Measurements from ENCODE around the gene NRIP2. TPM values are rescaled to one million over a fixed set of nuclear protein-coding genes. Genes with fewer than 3 reads are reported as not detected.

Gene NRIP2
- total RNA-seq, 4 donors from 2014 or later = 0.48 to 4.7 (median 1.9) TPM

GRCh38 chr12:2825132-2825531, 9.7 kb downstream of the NRIP2 start:
- H3K4me3 ChIP-seq = no peak overlapping the region
- TF ChIP-seq POLR2AphosphoS5 (IDR thresholded peaks at IDR 0.05) (no peak), POLR2A (IDR thresholded peaks at IDR 0.05) (no peak), CTCF (IDR thresholded peaks at IDR 0.05) (no peak), EP300 (IDR thresholded peaks at IDR 0.05) (no peak)
- H3K27me3 ChIP-seq = no peaks in the 10 kb centered on the region
- no peaks in the 10 kb centered on the region for H3K4me1 ChIP-seq
- no peak overlapping the region for H3K27ac ChIP-seq
- no peak for DNase-seq (ENCODE audit: low spot score in 2 of 2)
- H3K36me3 ChIP-seq = peaks cover 100% of the 10 kb centered on the region
- WGBS = 74% methylated on average over 4 of the region's 4 CpGs
- H3K9me3 ChIP-seq = no peaks in the 10 kb centered on the region

- Histone ChIP-seq H3K9me3 (no peaks in the 10 kb centered on the region), H3K27me3 (no peaks in the 10 kb centered on the region), H3K4me1 (no peaks in the 10 kb centered on the region), H3K27ac (no peak overlapping the region), H3K4me3 (no peak overlapping the region), H3K36me3 (peaks cover 99% of the 10 kb centered on the region)
- 79% methylated on average over 6 of the region's 6 CpGs for WGBS
- DNase-seq (ENCODE audit: low spot score in 2 of 2) = no peak
- TF ChIP-seq POLR2A (IDR thresholded peaks at IDR 0.05) (no peak), POLR2AphosphoS5 (IDR thresholded peaks at IDR 0.05) (no peak), EP300 (IDR thresholded peaks at IDR 0.05) (no peak), CTCF (IDR thresholded peaks at IDR 0.05) (no peak)
Measured at GRCh38 chr12:2824541-2824940, 10.3 kb downstream of the NRIP2 start.

GRCh38 chr12:2823483-2823882, 11.4 kb downstream of the NRIP2 start:
- Histone ChIP-seq H3K9me3 (no peaks in the 10 kb centered on the region), H3K4me3 (no peak overlapping the region), H3K36me3 (peaks cover 95% of the 10 kb centered on the region), H3K4me1 (no peaks in the 10 kb centered on the region), H3K27ac (no peak overlapping the region), H3K27me3 (no peaks in the 10 kb centered on the region)
- WGBS = 76% methylated on average over 7 of the region's 7 CpGs
- no peak for DNase-seq (ENCODE audit: low spot score in 2 of 2)
- no peak for TF ChIP-seq CTCF (IDR thresholded peaks at IDR 0.05)
- TF ChIP-seq POLR2AphosphoS5 (IDR thresholded peaks at IDR 0.05) = no peak
- TF ChIP-seq POLR2A (IDR thresholded peaks at IDR 0.05) = no peak
- no peak for TF ChIP-seq EP300 (IDR thresholded peaks at IDR 0.05)

- Histone ChIP-seq H3K9me3 (no peaks in the 10 kb centered on the region), H3K27ac (no peak overlapping the region), H3K27me3 (no peaks in the 10 kb centered on the region), H3K4me1 (no peaks in the 10 kb centered on the region), H3K4me3 (no peak overlapping the region), H3K36me3 (peaks cover 81% of the 10 kb centered on the region)
- 81% methylated on average over 8 of the region's 9 CpGs for WGBS
- TF ChIP-seq EP300 (IDR thresholded peaks at IDR 0.05) (no peak), CTCF (IDR thresholded peaks at IDR 0.05) (no peak)
- no peak for DNase-seq (ENCODE audit: low spot score in 2 of 2)
Measured at GRCh38 chr12:2820432-2820831, 14.4 kb downstream of the NRIP2 start.

GRCh38 chr12:2819810-2820209, 15.0 kb downstream of the NRIP2 start:
- H3K9me3 ChIP-seq = no peaks in the 10 kb centered on the region
- no peak overlapping the region for H3K4me3 ChIP-seq
- DNase-seq (ENCODE audit: low spot score in 2 of 2) = no peak
- H3K27ac ChIP-seq = no peak overlapping the region
- no peaks in the 10 kb centered on the region for H3K4me1 ChIP-seq
- WGBS = 95% methylated on average over 15 of the region's 15 CpGs
- H3K27me3 ChIP-seq = no peaks in the 10 kb centered on the region
- TF ChIP-seq POLR2AphosphoS5 (IDR thresholded peaks at IDR 0.05) = no peak
- no peak for TF ChIP-seq EP300 (IDR thresholded peaks at IDR 0.05)
- TF ChIP-seq CTCF (IDR thresholded peaks at IDR 0.05) = no peak
- no peak for TF ChIP-seq POLR2A (IDR thresholded peaks at IDR 0.05)
- peaks cover 77% of the 10 kb centered on the region for H3K36me3 ChIP-seq

All from suprapubic skin (tissue), 4 donors.